DMS153 (cell line): ENCODE measurements around the gene PTK7.
"Not testable (repeated sequence)": the region's sequence is repeated elsewhere in the genome, so short reads cannot be mapped to it uniquely, and the experiment has no call there.

Experiments
- DNase-seq: peaks from one replicate; lab custom pipeline; 2025; lab: John Stamatoyannopoulos, UW

The PTK7 gene

GRCh38 chr6:43054206-43054943, 21.7 kb upstream of the PTK7 start:
- DNase-seq, result no peak

DNA sequence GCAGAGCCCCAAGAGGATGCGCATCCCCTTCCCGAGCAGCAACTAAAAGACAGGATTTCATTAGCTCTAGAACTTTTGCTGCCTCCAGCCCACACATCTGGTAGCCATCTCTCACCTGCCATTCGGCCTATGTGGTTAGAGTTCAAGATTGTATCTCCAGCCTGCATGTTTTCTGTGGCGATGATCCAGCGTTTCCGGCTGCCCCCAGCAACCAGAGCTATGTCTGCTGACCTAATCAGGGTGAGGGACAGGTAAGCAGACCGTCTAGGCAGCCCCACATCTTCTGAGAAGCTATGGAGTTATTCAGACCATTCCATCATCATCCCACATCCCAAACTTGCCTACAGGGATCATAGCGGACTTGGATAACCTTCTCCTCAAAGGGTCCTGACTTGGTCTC, 20.1 kb upstream of the PTK7 start:
- DNase-seq, result no peak

DNA sequence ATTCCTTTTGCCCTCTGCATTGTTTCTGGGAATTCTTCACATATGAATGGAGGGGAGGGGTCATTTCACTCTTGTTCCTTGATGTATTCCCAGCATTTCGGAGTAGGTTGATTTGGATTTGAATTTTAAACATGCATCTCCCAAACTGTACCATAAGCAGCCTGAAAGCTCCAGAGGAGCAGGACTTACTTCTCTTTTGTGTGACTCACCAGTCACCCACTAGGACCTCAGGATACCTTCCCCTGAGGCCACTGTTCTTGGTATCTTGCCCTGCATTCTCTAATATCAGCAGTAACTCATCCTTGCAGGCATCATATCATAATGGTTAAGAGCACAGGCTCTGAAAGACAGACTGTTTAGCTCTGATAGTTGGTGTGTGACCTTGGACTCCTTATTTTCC, 17.6 kb upstream of the PTK7 start:
- no peak for DNase-seq

DNA sequence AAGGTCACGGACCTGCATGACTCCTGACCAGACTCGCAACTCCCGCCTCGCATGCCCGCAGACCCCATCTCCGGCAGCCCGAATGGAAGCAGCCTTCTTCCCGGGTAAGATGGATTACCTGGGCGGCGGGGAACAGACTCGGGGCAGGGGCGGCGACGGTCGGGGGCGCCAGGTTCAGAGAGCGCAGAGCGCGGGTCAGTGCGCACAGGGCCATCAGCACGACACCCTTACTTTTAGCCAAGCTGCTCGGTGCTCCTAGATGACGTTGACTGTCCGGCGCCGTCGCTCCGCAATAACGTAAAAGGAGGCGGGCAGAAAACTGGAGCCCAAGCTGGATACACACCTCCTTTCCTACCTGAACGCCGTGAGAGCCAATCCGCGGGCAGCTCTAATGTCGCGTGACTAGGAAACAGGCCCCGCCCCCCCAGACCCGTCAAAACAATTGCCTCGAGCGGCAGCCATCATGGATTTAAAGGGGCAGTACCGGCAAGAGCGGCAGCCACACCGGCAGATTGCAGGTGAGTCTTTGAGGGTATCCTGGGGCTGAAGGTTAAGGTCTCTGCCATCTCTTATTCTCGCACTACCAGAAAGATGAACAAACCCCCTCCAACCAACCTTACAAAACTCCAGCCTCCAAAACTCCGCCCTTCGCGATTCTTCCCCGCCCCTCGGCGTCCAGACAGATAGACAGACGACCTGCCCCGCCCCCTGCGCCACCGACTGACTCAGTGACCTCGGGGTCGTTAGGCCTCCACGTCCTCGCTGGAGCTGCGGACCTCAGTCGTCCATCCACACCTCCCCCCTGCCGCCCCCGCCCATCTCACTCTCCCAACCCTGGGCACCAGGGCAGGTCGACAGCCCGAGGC, 16.7 kb upstream of the PTK7 start, which contains the start of the genes KLC4 and MRPL2:
TSS of gene KLC4 (plus strand) at position 464 of the 866 bp plus-strand sequence. CDS start 1,705 bp downstream, outside the sequence.
TSS of gene MRPL2 (minus strand) at position 267 of the 866 bp plus-strand sequence. CDS start at position 214, 53 bp downstream.
- peak; percentile 98 for DNase-seq

DNA sequence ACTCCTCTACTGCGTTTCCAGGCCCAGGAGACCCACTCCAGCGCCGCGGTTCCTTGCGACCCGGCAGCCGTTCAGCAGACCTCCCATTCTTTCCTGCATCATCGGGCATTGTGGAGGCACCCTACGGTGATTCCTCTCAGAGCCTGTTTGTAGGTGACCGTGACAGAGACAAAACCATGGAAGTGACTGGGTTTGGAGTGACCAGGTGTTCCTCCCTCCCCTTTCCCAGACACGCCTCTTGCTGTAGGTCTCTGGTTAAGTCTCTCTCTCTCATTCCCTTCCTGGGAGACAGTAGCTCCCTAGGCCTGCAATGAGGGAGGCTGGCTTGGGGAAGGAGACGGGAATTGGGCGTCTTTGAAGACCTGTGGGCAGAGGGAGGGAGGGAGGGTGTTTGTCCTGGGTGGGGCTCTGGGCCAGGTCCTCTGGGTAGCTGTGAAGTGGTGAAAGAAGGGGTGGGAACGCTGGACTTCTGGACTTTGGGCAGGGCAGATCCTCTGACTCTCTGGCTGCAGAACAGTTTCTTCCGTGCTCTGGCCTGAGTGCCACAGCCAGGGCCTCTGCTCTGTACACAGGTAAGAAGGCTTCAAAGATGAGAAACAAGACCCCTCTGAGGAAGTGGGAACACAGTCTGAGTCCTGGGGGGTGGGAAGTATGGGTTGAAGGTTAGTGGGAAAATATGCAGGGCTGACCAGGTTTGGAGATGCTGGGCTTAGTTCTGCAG, 15.9 kb upstream of the PTK7 start:
- no peak for DNase-seq

GRCh38 chr6:43060755-43061633, 15.1 kb upstream of the PTK7 start:
- DNase-seq, result no peak

- no peak for DNase-seq
These were observed 14.3 kb upstream of the PTK7 start for GRCh38 chr6:43061861-43062260.

- DNase-seq, result no peak
These were observed 13.3 kb upstream of the PTK7 start for GRCh38 chr6:43062818-43063217.

GRCh38 chr6:43070028-43070632, 6.0 kb upstream of the PTK7 start:
- peak; percentile 23 for DNase-seq

- no peak for DNase-seq
These were observed 1.1 kb upstream of the PTK7 start for GRCh38 chr6:43074847-43075669.

- no peak for DNase-seq
These were observed 584 bp downstream of the PTK7 start for GRCh38 chr6:43076464-43077332.

DNA sequence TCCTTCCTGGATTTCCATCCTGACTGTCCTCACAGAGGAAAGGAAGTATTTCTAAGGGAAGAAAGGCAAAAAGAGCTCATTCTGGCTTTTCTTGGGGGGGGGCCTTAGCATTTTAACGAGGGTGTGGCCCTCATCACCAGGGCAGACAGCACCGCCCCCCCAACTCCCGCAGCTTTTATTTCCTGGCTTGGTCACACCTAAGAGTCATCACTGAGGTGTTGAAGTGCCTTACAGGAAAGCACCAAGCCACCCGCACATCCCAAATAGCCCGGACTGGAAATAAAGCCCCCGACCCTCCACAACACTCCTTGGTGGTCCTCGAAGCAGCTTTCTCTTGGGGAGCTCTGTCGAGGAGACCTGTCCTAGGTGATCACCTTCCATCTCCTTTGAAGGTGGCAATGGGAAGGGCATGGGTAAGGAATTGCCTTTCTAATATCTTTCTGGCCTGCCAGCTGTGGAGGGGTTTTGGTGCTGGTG, 1.3 kb downstream of the PTK7 start:
- DNase-seq, result no peak

- DNase-seq, result no peak
These were observed 1.9 kb downstream of the PTK7 start for GRCh38 chr6:43077981-43078511.

GRCh38 chr6:43078691-43079090, 2.6 kb downstream of the PTK7 start:
- DNase-seq, result no peak

GRCh38 chr6:43081043-43081442, 4.9 kb downstream of the PTK7 start:
- no peak for DNase-seq

DNA sequence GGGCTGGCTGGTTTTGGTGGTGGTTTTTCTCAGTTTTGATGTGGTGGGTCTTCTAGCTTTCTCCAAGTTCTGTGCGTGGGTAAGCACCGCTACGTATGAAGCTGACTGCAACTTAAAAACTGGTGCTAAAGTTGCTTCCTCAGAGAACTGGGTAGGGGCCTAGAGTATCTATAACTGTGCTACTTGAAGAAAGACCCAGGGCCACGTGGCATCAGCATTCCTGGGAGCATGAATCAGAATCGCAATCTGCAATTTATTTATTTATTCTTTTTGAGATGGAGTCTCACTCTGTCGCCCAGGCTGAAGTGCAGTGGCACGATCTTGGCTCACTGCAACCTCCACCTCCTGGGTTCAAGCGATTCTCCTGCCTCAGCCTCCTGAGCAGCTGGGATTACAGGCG, 5.8 kb downstream of the PTK7 start:
- not testable (repeated sequence) for DNase-seq

GRCh38 chr6:43082806-43083655, 6.9 kb downstream of the PTK7 start:
- DNase-seq, result no peak
